ENCODE measurements around the gene ZBTB43. TPM values are rescaled to one million over a fixed set of nuclear protein-coding genes. Genes with fewer than 3 reads are reported as not detected.

The ZBTB43 gene
- total RNA-seq, 1 donor, result 18.1 TPM

DNA sequence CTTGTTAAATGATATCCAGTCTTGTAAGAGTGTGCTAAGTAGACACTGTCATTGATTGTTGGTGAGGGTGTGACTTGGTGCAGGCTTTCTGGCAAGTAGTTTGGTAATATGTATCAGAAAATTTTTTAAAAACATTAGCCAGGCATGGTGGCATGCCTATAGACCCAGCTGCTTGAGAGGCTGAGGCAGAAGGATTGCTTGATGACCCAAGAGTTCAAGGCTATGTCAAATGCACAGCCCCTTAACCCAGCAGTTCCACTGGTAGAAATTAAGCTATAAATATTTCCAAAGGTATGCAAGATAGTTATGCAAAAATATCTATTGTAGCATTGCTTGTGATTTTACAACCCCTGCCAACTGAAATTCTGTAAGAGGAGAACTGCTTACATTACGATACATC lies 24.2 kb downstream of the ZBTB43 start:
- Histone ChIP-seq H3K27me3 (ENCODE audit: insufficient read depth, low read length) (no peaks in the 10 kb centered on the region), H3K79me2 (ENCODE audit: insufficient read depth, low read length) (peaks cover 79% of the 10 kb centered on the region), H3K4me1 (ENCODE audit: insufficient read depth, low read length) (no peaks in the 10 kb centered on the region), H3K27ac (ENCODE audit: low read depth, low read length) (no peak overlapping the region), H3K9me3 (ENCODE audit: low read depth, low read length) (no peaks in the 10 kb centered on the region), H2AFZ (ENCODE audit: low read length) (no peak overlapping the region), H3K36me3 (ENCODE audit: insufficient read depth, low read length) (peaks cover 29% of the 10 kb centered on the region), H3K4me2 (ENCODE audit: insufficient read depth, low read length) (no peak overlapping the region), H4K20me1 (ENCODE audit: insufficient read depth, low read length) (peaks cover 31% of the 10 kb centered on the region), H3K4me3 (ENCODE audit: insufficient read depth, low read length) (no peak overlapping the region)
- DNase-seq (ENCODE audit: insufficient read length, low spot score, missing footprints), result no peak
- TF ChIP-seq, protein P1, sequence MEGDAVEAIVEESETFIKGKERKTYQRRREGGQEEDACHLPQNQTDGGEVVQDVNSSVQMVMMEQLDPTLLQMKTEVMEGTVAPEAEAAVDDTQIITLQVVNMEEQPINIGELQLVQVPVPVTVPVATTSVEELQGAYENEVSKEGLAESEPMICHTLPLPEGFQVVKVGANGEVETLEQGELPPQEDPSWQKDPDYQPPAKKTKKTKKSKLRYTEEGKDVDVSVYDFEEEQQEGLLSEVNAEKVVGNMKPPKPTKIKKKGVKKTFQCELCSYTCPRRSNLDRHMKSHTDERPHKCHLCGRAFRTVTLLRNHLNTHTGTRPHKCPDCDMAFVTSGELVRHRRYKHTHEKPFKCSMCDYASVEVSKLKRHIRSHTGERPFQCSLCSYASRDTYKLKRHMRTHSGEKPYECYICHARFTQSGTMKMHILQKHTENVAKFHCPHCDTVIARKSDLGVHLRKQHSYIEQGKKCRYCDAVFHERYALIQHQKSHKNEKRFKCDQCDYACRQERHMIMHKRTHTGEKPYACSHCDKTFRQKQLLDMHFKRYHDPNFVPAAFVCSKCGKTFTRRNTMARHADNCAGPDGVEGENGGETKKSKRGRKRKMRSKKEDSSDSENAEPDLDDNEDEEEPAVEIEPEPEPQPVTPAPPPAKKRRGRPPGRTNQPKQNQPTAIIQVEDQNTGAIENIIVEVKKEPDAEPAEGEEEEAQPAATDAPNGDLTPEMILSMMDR (IDR thresholded peaks at IDR 0.05; ENCODE audit: extremely low read depth, low read depth, low read length), result no peak

DNA sequence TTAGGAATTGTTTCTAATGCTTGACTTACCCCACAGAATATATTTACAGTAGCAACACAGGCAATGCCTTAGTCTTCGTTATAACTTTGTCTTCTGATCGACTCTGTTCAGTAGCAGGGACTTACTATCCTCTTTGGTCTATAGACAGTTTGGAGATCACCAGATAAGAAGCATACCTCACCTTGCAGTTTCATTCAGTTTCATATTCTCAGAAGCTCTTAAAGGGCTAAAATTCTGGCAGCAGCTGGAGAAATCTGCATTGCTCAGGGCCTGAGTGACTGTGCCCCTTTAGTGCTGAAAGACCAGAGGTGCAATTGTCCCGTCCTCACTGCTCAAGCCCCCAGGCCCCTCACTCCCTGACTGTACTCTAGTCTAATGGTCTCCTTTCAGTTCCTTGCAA lies 26.0 kb downstream of the ZBTB43 start:
- DNase-seq (ENCODE audit: insufficient read length, low spot score, missing footprints), result no peak
- no peak overlapping the region for H2AFZ ChIP-seq (ENCODE audit: low read length)
- H3K4me1 ChIP-seq (ENCODE audit: insufficient read depth, low read length), result no peaks in the 10 kb centered on the region
- H3K27ac ChIP-seq (ENCODE audit: low read depth, low read length), result no peak overlapping the region
- no peak overlapping the region for H3K4me3 ChIP-seq (ENCODE audit: insufficient read depth, low read length)
- no peak overlapping the region for H3K4me2 ChIP-seq (ENCODE audit: insufficient read depth, low read length)
- H3K79me2 ChIP-seq (ENCODE audit: insufficient read depth, low read length), result peaks cover 77% of the 10 kb centered on the region
- no peaks in the 10 kb centered on the region for H3K27me3 ChIP-seq (ENCODE audit: insufficient read depth, low read length)
- no peaks in the 10 kb centered on the region for H3K9me3 ChIP-seq (ENCODE audit: low read depth, low read length)
- TF ChIP-seq, protein P1 (IDR thresholded peaks at IDR 0.05; ENCODE audit: extremely low read depth, low read depth, low read length), result no peak
- H3K36me3 ChIP-seq (ENCODE audit: insufficient read depth, low read length), result peaks cover 42% of the 10 kb centered on the region
- peaks cover 44% of the 10 kb centered on the region for H4K20me1 ChIP-seq (ENCODE audit: insufficient read depth, low read length)

DNA sequence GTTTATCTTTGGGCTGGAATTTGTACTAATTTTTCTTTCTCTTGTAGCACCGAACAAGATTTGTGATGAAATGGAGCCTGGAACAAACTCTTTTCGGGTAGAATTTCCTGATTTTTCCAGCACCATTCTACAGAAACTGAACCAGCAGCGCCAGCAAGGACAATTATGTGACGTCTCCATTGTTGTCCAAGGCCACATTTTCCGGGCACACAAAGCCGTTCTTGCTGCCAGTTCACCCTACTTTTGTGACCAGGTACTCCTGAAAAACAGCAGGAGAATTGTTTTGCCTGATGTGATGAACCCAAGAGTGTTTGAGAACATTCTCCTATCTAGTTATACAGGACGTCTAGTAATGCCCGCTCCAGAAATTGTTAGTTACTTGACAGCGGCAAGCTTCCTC lies 27.6 kb downstream of the ZBTB43 start:
- no peak overlapping the region for H3K27ac ChIP-seq (ENCODE audit: low read depth, low read length)
- H3K4me1 ChIP-seq (ENCODE audit: insufficient read depth, low read length), result no peaks in the 10 kb centered on the region
- H3K36me3 ChIP-seq (ENCODE audit: insufficient read depth, low read length), result peaks cover 39% of the 10 kb centered on the region
- no peak overlapping the region for H3K4me2 ChIP-seq (ENCODE audit: insufficient read depth, low read length)
- no peak overlapping the region for H3K4me3 ChIP-seq (ENCODE audit: insufficient read depth, low read length)
- H3K27me3 ChIP-seq (ENCODE audit: insufficient read depth, low read length), result no peaks in the 10 kb centered on the region
- TF ChIP-seq, protein P1 (IDR thresholded peaks at IDR 0.05; ENCODE audit: extremely low read depth, low read depth, low read length), result no peak
- no peak overlapping the region for H2AFZ ChIP-seq (ENCODE audit: low read length)
- H4K20me1 ChIP-seq (ENCODE audit: insufficient read depth, low read length), result peaks cover 54% of the 10 kb centered on the region
- no peak for DNase-seq (ENCODE audit: insufficient read length, low spot score, missing footprints)
- H3K9me3 ChIP-seq (ENCODE audit: low read depth, low read length), result no peaks in the 10 kb centered on the region
- peaks cover 81% of the 10 kb centered on the region for H3K79me2 ChIP-seq (ENCODE audit: insufficient read depth, low read length)

DNA sequence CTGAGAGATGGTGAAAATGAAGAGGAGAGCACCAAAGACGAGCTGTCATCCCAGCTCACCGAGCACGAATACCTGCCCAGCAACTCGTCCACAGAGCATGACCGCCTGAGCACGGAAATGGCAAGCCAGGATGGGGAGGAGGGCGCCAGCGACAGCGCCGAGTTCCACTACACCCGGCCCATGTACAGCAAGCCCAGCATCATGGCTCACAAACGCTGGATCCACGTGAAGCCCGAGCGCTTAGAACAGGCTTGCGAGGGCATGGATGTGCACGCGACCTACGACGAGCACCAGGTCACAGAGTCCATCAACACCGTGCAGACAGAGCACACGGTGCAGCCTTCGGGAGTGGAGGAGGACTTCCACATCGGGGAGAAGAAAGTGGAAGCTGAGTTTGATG lies 28.2 kb downstream of the ZBTB43 start:
- Histone ChIP-seq H3K4me3 (ENCODE audit: insufficient read depth, low read length) (no peak overlapping the region), H3K27ac (ENCODE audit: low read depth, low read length) (no peak overlapping the region), H4K20me1 (ENCODE audit: insufficient read depth, low read length) (peaks cover 58% of the 10 kb centered on the region), H3K4me2 (ENCODE audit: insufficient read depth, low read length) (no peak overlapping the region), H3K36me3 (ENCODE audit: insufficient read depth, low read length) (peaks cover 39% of the 10 kb centered on the region), H2AFZ (ENCODE audit: low read length) (no peak overlapping the region), H3K27me3 (ENCODE audit: insufficient read depth, low read length) (no peaks in the 10 kb centered on the region), H3K79me2 (ENCODE audit: insufficient read depth, low read length) (peaks cover 78% of the 10 kb centered on the region), H3K9me3 (ENCODE audit: low read depth, low read length) (no peaks in the 10 kb centered on the region), H3K4me1 (ENCODE audit: insufficient read depth, low read length) (no peaks in the 10 kb centered on the region)
- no peak for DNase-seq (ENCODE audit: insufficient read length, low spot score, missing footprints)
- TF ChIP-seq, protein P1 (IDR thresholded peaks at IDR 0.05; ENCODE audit: extremely low read depth, low read depth, low read length), result no peak

Measured in osteoblast (primary cell).